ENCODE measurements around the gene RPL36AL. TPM values are rescaled to one million over a fixed set of nuclear protein-coding genes. Genes with fewer than 3 reads are reported as not detected.

The RPL36AL gene
- 287 and 298 TPM in 2 replicates for total RNA-seq

GRCh38 chr14:49620182-49621113 lies at the start of gene RPL36AL, which contains the start of gene MGAT2:
RPL36AL (minus strand) TSS chr14:49620626; CDS start chr14:49619104, 1,522 bp downstream.
MGAT2 (plus strand) TSS chr14:49620799; CDS start chr14:49621269, 470 bp downstream.

GRCh38 chr14:49634547-49635334 lies 14.3 kb upstream of the RPL36AL start, which contains the start of gene DNAAF2:
DNAAF2 (minus strand) TSS chr14:49635244; CDS start chr14:49635149, 95 bp downstream.

GRCh38 chr14:49598485-49599300 lies 21.7 kb downstream of the RPL36AL start, which contains the start of gene LRR1:
LRR1 (plus strand) TSS chr14:49598940; CDS start chr14:49599021, 81 bp downstream.

GRCh38 chr14:49585803-49586672 lies 34.4 kb downstream of the RPL36AL start, which contains the start of gene RPS29:
RPS29 (minus strand) TSS chr14:49586380; CDS start chr14:49586346, 34 bp downstream.

Other genes with a start within 250 kb of the RPL36AL start
- gene RPS29, start 34.2 kb downstream of the RPL36AL start, total RNA-seq: 1,049 and 4,560 TPM in 2 replicates
- gene LRR1, start 21.7 kb downstream of the RPL36AL start, total RNA-seq: 34.4 and 41.3 TPM in 2 replicates
- 107 and 125 TPM in 2 replicates for gene MGAT2, start 173 bp upstream of the RPL36AL start, total RNA-seq
- gene DNAAF2, start 14.6 kb upstream of the RPL36AL start, total RNA-seq: 11.2 and 13.6 TPM in 2 replicates
- gene POLE2, start 67.6 kb upstream of the RPL36AL start, total RNA-seq: 14.9 and 16.6 TPM in 2 replicates
- gene KLHDC1, start 72.5 kb upstream of the RPL36AL start, total RNA-seq: 1.1 and 2.6 TPM in 2 replicates
- 43.3 and 52.9 TPM in 2 replicates for gene KLHDC2, start 147.5 kb upstream of the RPL36AL start, total RNA-seq
- 51.0 and 60.2 TPM in 2 replicates for gene NEMF, start 232.2 kb upstream of the RPL36AL start, total RNA-seq

Data from epithelial cell of umbilical artery (primary cell).